Neuronal stem cell (in vitro differentiated cells): ENCODE measurements around the gene NF2.

Experiments used
- DNase-seq: peaks from one replicate; pipeline ENCODE4 v3.0.0-alpha.2; 2013; ENCODE audit warnings: low spot score
- H2AFZ ChIP-seq: one replicate; pipeline ENCODE4 v1.6.1; 2013; ENCODE audit warnings: mild to moderate bottlenecking, low read length, inconsistent platforms
- H2AK5ac ChIP-seq: 2 replicates; pipeline ENCODE4 v1.6.1; 2013; ENCODE audit warnings: low read depth, mild to moderate bottlenecking, inconsistent platforms, low read length, moderate library complexity, mixed read lengths
- H2BK120ac ChIP-seq: 2 replicates; pipeline ENCODE4 v1.6.1; 2013; ENCODE audit warnings: low read depth, mild to moderate bottlenecking, inconsistent platforms, low read length, moderate library complexity, mixed read lengths
- H2BK12ac ChIP-seq: one replicate; pipeline ENCODE4 v1.6.1; 2013; ENCODE audit warnings: low read length, inconsistent platforms
- H2BK15ac ChIP-seq: 2 replicates; pipeline ENCODE4 v1.6.1; 2013; ENCODE audit warnings: mild to moderate bottlenecking, low read length, inconsistent platforms, mixed read lengths
- H2BK5ac ChIP-seq: one replicate; pipeline ENCODE4 v1.6.1; 2013; ENCODE audit warnings: inconsistent platforms, mild to moderate bottlenecking, low read length, moderate library complexity
- H3K14ac ChIP-seq: one replicate; pipeline ENCODE4 v1.6.1; 2013; ENCODE audit warnings: low read length, inconsistent platforms
- H3K18ac ChIP-seq: 2 replicates; pipeline ENCODE4 v1.6.1; 2013; ENCODE audit warnings: low read length, inconsistent platforms
- H3K23ac ChIP-seq: 2 replicates; pipeline ENCODE4 v1.6.1; 2013; ENCODE audit warnings: low read depth, mild to moderate bottlenecking, mixed read lengths, low read length, inconsistent platforms; ENCODE audit not compliant: poor library complexity
- H3K27ac ChIP-seq: replicated peaks from 3 replicates; pipeline ENCODE4 v1.5.1; 2013; ENCODE audit warnings: low read length, inconsistent platforms
- H3K27me3 ChIP-seq, 3 experiments: 2 replicates each; pipeline ENCODE4 v1.6.1; 2013; ENCODE audit warnings: low read length in 3 of 3, mild to moderate bottlenecking in 2 of 3, inconsistent platforms in 1 of 3, low read depth in 1 of 3, mixed read lengths in 1 of 3, moderate library complexity in 1 of 3; ENCODE audit not compliant: control insufficient read depth in 3 of 3, insufficient read depth in 3 of 3
- H3K36me3 ChIP-seq, 2 donors: replicated peaks in 1 of 2; 2 replicates each; pipeline ENCODE4 v1.6.1; 2013; ENCODE audit warnings: low read length in 2 of 2; ENCODE audit not compliant: control insufficient read depth in 2 of 2, insufficient read depth in 2 of 2
- H3K4ac ChIP-seq: 2 replicates; pipeline ENCODE4 v1.6.1; 2013; ENCODE audit warnings: inconsistent platforms, mild to moderate bottlenecking, low read length, moderate library complexity
- H3K4me1 ChIP-seq, 2 donors: 1 replicate in 1 of 2; 2 replicates in 1 of 2; pipeline ENCODE4 v1.6.1; 2013; ENCODE audit warnings: low read length in 2 of 2, low read depth in 1 of 2; ENCODE audit not compliant: control insufficient read depth in 2 of 2, insufficient read depth in 1 of 2
- H3K4me2 ChIP-seq: one replicate; pipeline ENCODE4 v1.6.1; 2013; ENCODE audit warnings: mild to moderate bottlenecking, low read length, inconsistent platforms; ENCODE audit not compliant: insufficient read depth, poor library complexity, severe bottlenecking
- H3K4me3 ChIP-seq, 2 donors: 2 replicates each; pipeline ENCODE4 v1.5.1; 2013; ENCODE audit warnings: low read length in 2 of 2, mild to moderate bottlenecking in 2 of 2, inconsistent platforms in 1 of 2, moderate library complexity in 1 of 2
- H3K79me1 ChIP-seq: one replicate; pipeline ENCODE4 v1.6.1; 2013; ENCODE audit warnings: low read depth, mild to moderate bottlenecking, inconsistent platforms, low read length, moderate library complexity
- H3K9ac ChIP-seq: one replicate; pipeline ENCODE4 v1.6.1; 2013; ENCODE audit warnings: mild to moderate bottlenecking, low read depth, low read length, inconsistent platforms; ENCODE audit not compliant: poor library complexity
- H3K9me3 ChIP-seq, 2 donors: replicated peaks in 1 of 2; 2 replicates each; pipeline versions ENCODE3 to v1.6.1; 2013; ENCODE audit warnings: low read length in 2 of 2, mild to moderate bottlenecking in 2 of 2, inconsistent platforms in 1 of 2, low read depth in 1 of 2, mixed read lengths in 1 of 2, moderate library complexity in 1 of 2; ENCODE audit not compliant: control insufficient read depth in 2 of 2, insufficient read depth in 1 of 2
- H4K8ac ChIP-seq: one replicate; pipeline ENCODE4 v1.6.1; 2013; ENCODE audit warnings: low read depth, mild to moderate bottlenecking, inconsistent platforms, low read length, moderate library complexity
- H4K91ac ChIP-seq: one replicate; pipeline ENCODE4 v1.6.1; 2013; ENCODE audit warnings: low read length, low read depth, mild to moderate bottlenecking, inconsistent platforms; ENCODE audit not compliant: poor library complexity
- WGBS, 2 donors: extraction: QIAGEN DNeasy Blood & Tissue Kit; methylation state at CpG; one replicate each; pipeline ENCODE4 v1.1.7; 2013; ENCODE audit warnings: missing lambda C conversion rate in 2 of 2, mixed read lengths in 1 of 2; ENCODE audit not compliant: insufficient read length in 2 of 2, insufficient replicate concordance in 1 of 2; ENCODE audit errors: extremely low coverage in 2 of 2; 5-methylcytosine and 5-hydroxymethylcytosine counted together

The NF2 gene

DNA sequence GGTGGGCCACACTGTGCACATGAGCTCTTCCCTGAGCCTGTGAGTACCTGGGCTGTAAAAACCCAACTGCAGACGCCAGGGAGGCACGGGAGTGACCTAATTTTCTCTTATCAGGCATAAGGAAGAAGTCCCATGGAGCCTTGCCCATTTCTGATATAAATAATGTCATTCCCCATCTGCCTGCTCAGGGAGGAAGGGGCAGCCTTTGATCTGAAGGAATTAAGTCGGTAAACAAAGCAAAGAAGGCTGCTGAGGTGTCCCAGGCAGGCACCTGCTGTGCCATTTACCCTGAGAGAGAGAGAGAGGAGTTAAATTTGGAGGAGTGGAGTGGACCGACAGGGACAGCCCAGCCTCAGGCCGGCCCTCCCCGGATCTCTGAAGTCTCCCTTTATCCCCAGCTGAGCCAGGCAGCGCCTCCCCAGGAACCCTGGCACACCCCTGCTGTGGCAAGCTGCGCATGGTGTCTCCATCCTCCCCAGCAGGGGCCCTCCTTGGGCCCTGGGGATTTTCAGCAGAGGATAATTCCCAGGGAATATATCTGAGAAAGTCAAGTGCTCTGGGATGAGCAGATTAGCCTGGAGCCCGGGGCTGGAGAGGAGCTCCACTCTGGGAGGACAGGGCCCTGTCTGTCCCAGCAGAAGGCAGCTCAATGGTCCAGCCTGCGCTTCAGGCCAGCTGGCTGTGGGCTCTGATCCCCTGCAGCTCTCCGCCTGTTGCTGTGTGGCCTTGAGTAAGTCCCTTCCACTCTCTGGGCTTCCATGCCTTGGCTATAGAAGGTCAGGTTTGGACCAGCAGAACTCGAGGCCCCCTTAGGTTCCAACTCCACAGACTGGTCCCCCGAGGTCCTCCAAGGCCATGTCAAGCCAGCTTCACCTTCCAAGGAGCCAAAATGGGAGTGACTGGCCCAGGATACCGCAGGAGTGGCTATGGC is 98.8 kb downstream of the NF2 start:
- H2AFZ ChIP-seq, result no peak overlapping the region
- no peak overlapping the region for H3K4ac ChIP-seq
- H3K27me3 ChIP-seq, result peaks cover 2 to 28% (median 15%) of the 10 kb centered on the region in 3 experiments
- no peak overlapping the region for H4K91ac ChIP-seq
- peaks cover 24 to 36% of the 10 kb centered on the region in 2 donors for H3K4me1 ChIP-seq
- no peak overlapping the region for H2BK12ac ChIP-seq
- H3K79me1 ChIP-seq, result no peaks in the 10 kb centered on the region
- no CpG with 5 or more reads among the region's 14 CpGs for WGBS, 2 donors
- H3K18ac ChIP-seq, result peak overlapping the region; percentile 59
- no peak overlapping the region for H3K14ac ChIP-seq
- no peak overlapping the region for H4K8ac ChIP-seq
- H2AK5ac ChIP-seq, result peak overlapping the region; percentile 40
- H2BK120ac ChIP-seq, result no peak overlapping the region
- no peaks in the 10 kb centered on the region for H3K9me3 ChIP-seq
- no peak overlapping the region for H3K9ac ChIP-seq
- no peak overlapping the region for H2BK15ac ChIP-seq
- peak overlapping the region; percentile 56 for H2BK5ac ChIP-seq
- H3K4me3 ChIP-seq, result no peak overlapping the region
- no peak overlapping the region for H3K4me2 ChIP-seq
- H3K27ac ChIP-seq, result no peak overlapping the region
- DNase-seq, result no peak
- H3K36me3 ChIP-seq, result peaks cover 0 to 6% of the 10 kb centered on the region in 2 donors
- peak overlapping the region; percentile 52 for H3K23ac ChIP-seq

DNA sequence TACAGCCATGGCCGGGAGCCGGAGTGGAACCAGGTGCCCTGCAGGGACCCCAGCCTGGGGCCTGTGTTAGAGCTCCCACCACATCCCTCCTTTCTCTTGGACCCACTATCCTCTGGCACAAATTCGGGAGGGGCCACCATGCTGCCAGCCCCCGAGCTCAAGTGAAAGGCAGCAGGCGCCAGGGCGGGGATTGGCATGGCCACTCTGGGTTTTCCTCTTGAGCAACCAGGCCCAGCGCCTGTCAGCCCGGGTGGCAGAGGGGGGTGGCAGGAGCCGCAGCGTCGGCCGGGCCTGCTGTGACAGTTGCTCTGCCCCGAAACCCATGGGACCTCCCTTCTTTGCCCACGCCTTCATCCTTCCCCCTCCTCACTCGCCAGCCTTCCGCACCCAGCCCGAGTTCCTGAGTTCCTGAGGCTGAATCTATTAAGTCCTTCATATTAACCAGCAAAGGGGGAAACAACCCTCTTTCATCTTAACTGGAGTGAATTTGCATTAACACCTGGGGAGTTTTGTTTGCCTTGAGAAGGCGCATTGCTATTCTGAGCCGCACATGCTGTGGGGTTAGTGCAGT is 99.6 kb downstream of the NF2 start:
- H4K91ac ChIP-seq, result no peak overlapping the region
- H3K36me3 ChIP-seq, result peaks cover 0 to 1% of the 10 kb centered on the region in 2 donors
- peak overlapping the region; percentile 54 for H3K18ac ChIP-seq
- no peak for DNase-seq
- no peaks in the 10 kb centered on the region for H3K9me3 ChIP-seq
- H2BK15ac ChIP-seq, result no peak overlapping the region
- no peak overlapping the region for H3K4ac ChIP-seq
- H3K14ac ChIP-seq, result no peak overlapping the region
- H3K4me1 ChIP-seq, result peaks cover 24 to 36% of the 10 kb centered on the region in 2 donors
- H2AK5ac ChIP-seq, result peak overlapping the region; percentile 40
- H2BK5ac ChIP-seq, result peak overlapping the region; percentile 56
- H4K8ac ChIP-seq, result no peak overlapping the region
- no peak overlapping the region for H3K4me3 ChIP-seq
- H3K27me3 ChIP-seq, result peaks cover 2 to 32% (median 15%) of the 10 kb centered on the region in 3 experiments
- no peak overlapping the region for H3K27ac ChIP-seq
- no CpG with 5 or more reads among the region's 19 CpGs for WGBS, 2 donors
- H2BK120ac ChIP-seq, result no peak overlapping the region
- H3K79me1 ChIP-seq, result no peaks in the 10 kb centered on the region
- H2BK12ac ChIP-seq, result no peak overlapping the region
- H3K4me2 ChIP-seq, result peak overlapping the region; percentile 37
- H3K9ac ChIP-seq, result no peak overlapping the region
- H2AFZ ChIP-seq, result no peak overlapping the region
- H3K23ac ChIP-seq, result peak overlapping the region; percentile 52

DNA sequence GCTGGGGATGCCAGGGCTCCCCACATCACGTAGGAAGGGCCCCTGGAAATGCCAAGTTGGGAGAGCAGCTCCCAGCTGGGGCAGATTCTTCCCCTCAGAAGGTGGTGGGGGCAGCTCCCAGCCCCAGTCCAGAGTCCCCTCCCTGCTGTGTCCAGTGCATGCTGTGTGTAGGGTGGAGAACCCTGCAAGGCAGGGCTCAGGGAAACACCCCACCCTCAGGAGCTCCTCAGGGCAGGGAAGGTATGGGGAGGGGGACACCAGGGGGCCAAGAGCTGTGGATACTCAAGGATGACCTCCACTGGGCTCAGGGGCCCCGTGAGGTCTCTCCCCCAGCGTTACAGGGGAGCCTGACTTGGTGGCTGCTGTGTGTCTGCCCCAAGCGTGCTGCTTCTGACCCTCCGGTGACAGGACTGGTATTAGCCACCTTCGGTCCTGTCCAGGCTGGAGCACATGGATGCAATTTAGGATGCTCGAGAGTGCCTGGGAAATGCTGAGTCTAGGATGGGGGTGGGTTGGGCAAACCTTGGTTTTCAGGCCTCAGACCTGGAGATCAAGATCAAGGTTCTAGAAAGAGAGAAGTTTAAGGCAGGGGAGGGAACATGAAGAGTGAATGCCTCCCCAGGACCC is 100.2 kb downstream of the NF2 start:
- peaks cover 2 to 32% (median 15%) of the 10 kb centered on the region in 3 experiments for H3K27me3 ChIP-seq
- H3K9me3 ChIP-seq, result no peaks in the 10 kb centered on the region
- H3K9ac ChIP-seq, result peak overlapping the region; percentile 24
- H3K18ac ChIP-seq, result peak overlapping the region; percentile 84
- no CpG with 5 or more reads among the region's 7 CpGs for WGBS, 2 donors
- no peak overlapping the region for H2BK15ac ChIP-seq
- no peak overlapping the region for H3K27ac ChIP-seq
- H2BK5ac ChIP-seq, result peak overlapping the region; percentile 72
- no peak overlapping the region for H3K14ac ChIP-seq
- peak overlapping the region; percentile 1 for H2BK12ac ChIP-seq
- no peak overlapping the region for H2AFZ ChIP-seq
- no peak for DNase-seq
- peaks cover 24 to 36% of the 10 kb centered on the region in 2 donors for H3K4me1 ChIP-seq
- H3K23ac ChIP-seq, result no peak overlapping the region
- no peak overlapping the region for H3K4me3 ChIP-seq
- peak overlapping the region; percentile 37 for H3K4me2 ChIP-seq
- H2BK120ac ChIP-seq, result no peak overlapping the region
- no peak overlapping the region for H4K91ac ChIP-seq
- H3K36me3 ChIP-seq, result no peaks in the 10 kb centered on the region
- H3K4ac ChIP-seq, result no peak overlapping the region
- H4K8ac ChIP-seq, result no peak overlapping the region
- H2AK5ac ChIP-seq, result peak overlapping the region; percentile 82
- H3K79me1 ChIP-seq, result no peaks in the 10 kb centered on the region
